Stimulated activated CD8-positive, alpha-beta memory T cell treated with anti-CD3 and anti-CD28 coated beads, Interleukin-15, amount 100 ng/mL, for 24 hours (primary cell): ENCODE data around the gene GCM1.
"Not testable (repeated sequence)": the region's sequence is repeated elsewhere in the genome, so short reads cannot be mapped to it uniquely, and the experiment has no call there.

Source experiments
- DNase-seq: peaks from one replicate; pipeline ENCODE4 v3.0.0-alpha.2; 2020; ENCODE audit warnings: low read depth

GCM1 gene, protein sequence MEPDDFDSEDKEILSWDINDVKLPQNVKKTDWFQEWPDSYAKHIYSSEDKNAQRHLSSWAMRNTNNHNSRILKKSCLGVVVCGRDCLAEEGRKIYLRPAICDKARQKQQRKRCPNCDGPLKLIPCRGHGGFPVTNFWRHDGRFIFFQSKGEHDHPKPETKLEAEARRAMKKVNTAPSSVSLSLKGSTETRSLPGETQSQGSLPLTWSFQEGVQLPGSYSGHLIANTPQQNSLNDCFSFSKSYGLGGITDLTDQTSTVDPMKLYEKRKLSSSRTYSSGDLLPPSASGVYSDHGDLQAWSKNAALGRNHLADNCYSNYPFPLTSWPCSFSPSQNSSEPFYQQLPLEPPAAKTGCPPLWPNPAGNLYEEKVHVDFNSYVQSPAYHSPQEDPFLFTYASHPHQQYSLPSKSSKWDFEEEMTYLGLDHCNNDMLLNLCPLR

DNA sequence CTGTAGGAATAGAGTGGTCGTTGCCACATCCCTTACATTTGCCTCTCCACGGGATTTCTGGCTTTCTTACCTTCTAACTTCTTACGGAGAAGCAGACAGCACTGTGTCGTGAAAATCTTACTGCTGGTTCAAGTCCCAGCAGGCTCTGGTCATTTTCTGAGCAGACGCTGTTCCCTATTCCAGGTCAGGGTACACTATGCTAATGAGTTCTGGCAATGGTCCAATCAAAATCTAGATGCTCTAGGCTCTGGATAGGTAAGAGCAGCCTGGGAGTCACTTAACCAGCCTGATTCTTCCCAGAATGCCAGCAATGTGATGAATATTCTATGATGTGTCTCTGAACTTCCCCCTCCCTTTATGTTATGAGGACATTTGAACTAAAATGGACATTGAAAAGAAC lies at the start of gene GCM1:
TSS of gene GCM1 (minus strand) at position 158 of the 400 bp plus-strand sequence. CDS start 3,209 bp downstream, outside the sequence.
- DNase-seq, result no peak

DNA sequence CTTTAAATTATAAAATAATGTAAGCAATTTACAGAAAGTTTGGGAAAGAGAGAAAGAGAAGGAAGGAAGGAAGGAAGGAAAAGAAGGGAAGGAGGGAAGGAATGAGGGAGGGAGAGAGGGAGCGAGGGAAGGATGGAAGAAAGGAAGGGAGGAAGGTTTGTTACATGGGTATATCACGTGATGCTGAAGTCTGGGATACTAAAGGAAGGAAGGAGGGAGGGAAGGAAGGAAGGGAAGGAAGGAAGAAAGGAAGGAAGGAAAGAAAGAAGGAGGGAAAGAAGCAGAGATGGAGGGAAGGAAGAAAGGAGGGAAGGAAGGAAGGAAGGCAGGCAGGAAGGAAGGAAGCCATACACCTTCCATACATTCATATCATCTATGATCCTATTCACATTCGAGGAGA lies 48.9 kb upstream of the GCM1 start:
- DNase-seq, result no peak

DNA sequence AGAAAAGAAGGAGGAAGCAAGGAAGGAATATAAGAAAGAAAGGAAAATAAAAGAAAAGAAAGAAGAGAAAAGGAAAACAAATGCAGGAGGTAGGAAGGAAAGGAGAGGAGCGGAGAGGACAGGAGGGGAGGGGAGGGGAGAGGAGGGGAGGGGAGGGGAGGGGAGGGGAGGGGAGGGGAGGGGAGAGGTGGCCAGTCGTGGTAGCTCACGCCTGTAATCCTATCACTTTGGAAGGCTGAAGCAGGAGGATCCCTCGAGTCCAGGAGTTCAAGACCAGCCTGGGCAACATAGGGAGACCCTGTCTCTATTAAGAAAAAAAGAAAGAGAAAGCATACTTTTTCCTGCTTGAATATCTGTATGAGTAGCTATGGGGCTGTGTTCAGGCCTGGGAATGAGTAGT lies 46.4 kb upstream of the GCM1 start:
- DNase-seq, result no peak

DNA sequence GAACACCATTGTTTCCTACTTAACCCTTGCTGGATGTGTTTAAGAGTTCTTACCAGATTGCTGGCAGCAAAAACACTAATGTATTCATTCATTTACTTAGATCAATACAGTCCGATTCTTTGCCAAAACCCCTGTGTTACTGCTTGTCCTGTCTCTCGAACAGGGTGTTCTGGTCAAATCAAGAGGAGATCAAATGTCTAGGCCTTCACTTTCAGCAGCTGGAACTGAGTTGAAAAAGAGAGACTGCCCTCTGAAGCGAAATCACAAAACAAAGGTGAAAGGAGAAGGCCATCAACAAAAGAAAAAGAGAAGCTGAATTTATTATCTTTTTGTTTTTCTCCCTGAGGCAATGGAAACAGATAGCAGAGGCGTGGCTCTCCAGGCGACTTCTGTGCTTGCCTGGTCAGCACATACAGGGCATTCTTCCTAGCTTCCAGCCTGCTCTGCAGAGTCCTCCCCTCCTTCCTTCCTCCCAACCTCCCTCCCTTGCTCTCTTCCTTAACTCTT lies 44.1 kb upstream of the GCM1 start:
- no peak for DNase-seq

DNA sequence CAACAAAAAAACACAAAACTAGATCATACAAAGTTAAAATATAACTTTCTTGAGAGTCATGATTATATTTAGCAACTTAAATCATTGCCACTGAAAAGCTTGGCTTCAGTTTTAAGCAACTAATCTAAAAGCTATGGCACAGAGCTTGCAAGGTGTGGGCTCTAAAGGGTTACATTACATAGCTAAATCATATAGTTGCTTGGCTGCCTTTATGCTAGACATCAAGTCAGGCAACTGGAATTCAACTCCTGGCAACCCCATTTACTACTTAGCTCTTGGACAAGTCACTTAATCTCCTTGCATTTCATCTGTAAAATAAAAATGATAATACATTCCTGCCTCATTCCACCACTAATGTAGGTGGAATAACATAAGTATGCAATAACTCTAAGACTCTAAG lies 40.9 kb upstream of the GCM1 start:
- no peak for DNase-seq

DNA sequence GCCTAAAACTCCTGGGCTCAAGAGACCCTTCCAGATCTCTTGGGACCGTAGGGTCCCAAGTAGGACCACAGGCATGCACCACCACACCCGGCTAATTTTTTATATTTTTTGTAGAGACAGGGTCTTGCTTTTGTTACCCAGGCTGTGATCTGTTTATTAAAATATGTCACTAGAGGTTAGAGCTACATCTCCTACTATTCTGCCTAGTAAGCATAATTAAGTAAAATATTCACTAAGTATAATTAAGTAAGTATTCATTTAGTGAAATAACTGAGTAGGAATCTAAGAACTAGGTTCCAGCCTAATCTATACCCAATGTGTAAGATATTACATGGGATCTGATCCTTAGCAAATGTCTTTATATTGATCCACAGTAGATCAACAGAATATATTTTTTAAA lies 40.2 kb upstream of the GCM1 start:
- DNase-seq, result no peak

DNA sequence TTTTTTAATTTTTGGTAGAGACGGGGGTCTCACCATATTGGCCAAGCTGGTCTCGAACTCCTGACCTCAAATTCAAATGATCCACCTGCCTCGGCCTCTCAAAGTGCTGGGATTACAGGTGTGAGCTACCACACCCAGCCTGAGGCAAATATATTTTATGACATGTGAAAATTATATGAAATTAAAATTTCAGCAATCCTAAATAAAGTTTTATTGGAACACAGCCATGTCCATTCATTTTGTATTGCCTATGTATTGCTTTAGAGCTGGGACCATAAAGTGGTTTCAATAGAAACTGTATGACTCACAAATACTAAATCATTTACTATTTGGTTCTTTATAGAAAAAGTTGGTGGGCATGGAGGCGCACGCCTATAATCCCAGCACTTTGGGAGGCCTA lies 32.0 kb upstream of the GCM1 start:
- DNase-seq, result no peak

DNA sequence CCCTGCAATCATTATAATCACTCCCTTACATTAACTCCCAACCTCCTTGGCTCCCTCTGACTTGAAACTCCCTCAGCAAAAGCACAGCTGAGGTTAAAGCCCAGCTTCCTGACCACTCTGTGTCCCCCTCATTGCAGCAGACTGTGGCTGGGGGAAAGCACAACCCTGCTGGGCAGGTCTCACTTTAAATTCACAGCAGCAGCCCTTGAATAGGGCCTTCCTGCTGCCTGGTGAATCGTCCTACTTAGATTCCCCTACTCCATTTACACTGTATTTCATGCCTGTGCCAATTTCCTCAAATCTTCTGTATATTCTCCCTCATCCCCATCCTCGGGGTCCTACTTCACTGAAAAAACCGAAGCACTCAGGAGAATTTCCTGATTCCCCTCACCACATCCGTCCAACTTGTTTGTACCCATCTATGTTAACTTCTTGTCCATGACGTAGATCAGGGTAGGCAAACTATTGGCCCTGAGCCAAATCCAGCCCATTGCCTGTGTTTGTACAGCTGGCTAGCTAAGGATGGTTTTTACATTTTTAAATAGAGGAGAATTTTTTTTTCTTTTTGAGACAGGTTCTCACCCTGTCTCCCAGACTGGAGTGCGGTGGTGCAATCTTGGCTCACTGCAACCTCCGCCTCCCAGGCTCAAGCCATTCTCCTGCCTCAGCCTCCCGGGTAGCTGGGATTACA lies 31.5 kb upstream of the GCM1 start:
- no peak for DNase-seq

DNA sequence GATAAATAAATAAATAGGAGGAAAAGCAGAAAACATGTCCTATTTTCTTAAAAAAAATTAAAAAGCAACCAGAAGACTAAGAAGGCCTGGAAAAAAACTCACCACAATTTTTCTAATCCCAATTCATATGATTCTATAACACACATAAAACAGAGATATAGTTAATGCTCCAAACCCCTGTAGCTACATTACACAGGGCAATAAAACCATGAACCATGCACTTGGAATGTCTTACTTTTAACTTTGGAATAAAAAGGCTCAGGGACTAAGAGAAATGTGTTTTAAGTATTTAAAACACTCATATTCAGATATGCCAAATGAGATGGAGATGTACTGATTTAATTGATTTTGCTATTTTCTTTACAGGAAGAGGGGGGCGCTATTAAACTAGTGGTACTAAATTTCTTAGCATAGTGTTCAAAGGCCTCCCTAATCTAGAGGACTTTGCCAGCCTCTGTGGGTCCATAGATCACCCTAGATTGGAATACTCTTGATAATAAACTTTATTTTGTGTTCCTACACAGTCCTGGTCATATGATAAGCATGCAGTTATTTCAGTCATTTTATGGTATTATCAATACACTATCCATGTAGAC lies 30.3 kb upstream of the GCM1 start:
- DNase-seq, result no peak

DNA sequence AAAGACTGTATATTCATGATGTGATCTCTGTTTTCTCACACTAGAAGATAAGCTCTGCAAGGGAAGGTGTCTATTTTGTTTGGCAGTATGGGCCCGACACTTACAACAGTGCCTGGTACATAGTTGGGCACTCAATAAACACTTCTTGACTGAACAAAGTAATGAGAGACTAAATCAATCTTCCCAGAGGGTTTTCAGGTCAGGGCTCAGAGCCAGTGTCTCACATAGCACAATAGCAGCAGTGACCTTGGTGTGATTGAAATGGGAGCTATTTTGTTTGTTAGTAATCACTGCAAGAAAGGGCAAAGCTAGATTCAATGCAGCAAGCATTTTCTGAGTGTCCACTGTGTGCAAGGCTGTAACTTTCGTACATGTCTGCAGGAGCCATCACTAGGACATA lies 26.4 kb upstream of the GCM1 start:
- no peak for DNase-seq

DNA sequence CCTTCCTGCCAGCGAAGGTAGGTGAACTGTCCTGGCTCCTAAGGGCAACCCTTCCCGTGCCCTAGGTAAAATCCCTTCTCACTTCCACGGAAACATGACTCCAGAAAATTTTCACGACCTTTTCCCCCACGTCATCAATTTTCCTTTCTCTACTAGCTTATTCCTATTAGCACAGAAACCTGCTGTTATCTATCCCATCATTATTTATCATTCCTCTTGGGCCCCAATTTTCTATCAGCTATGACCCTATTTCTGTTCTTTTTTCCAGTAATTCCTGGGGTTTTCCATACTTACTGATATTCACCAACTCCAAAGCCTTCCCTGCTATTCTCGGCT lies 23.8 kb upstream of the GCM1 start:
- DNase-seq, result no peak

DNA sequence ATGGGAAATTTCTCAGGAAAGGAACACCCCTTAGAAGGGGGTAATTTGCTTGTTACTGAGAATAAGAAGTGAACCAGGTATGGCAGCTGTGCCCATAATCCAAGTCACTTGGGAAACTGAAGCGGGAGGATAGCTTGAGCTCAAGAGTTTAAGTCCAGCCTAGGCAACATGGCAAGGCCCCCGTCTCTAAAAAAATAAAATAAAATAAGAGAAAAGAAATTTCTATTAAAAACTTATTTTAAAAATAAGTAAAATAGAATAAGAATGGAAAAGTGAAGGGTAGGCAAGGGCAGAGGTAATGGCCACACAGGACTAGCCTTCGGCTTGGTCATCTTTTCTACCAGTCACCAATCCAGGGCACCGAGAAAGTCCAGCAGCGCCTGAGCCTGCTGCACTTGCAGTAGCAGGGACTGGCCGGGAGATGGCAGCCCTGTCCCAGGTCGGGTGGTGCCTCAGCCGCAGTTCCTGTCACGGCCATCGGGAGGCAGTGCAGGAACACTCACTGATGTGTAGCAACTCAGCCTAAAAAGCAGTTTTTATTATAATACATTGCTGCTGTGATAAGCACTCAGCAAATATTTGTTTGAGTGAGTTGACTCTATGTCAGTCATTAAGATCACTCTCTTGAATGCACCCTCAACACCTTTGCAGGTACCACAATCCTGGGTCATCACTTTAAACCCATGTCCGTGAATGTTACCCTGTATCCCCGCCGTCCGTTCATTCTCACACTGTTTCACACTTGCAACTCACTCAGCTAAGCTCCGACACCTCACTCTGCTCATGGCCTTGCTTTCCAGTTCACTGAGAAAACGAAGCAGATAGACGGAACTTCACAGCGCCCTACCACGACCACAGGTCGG lies 23.2 kb upstream of the GCM1 start:
- DNase-seq, result peak; percentile 79

DNA sequence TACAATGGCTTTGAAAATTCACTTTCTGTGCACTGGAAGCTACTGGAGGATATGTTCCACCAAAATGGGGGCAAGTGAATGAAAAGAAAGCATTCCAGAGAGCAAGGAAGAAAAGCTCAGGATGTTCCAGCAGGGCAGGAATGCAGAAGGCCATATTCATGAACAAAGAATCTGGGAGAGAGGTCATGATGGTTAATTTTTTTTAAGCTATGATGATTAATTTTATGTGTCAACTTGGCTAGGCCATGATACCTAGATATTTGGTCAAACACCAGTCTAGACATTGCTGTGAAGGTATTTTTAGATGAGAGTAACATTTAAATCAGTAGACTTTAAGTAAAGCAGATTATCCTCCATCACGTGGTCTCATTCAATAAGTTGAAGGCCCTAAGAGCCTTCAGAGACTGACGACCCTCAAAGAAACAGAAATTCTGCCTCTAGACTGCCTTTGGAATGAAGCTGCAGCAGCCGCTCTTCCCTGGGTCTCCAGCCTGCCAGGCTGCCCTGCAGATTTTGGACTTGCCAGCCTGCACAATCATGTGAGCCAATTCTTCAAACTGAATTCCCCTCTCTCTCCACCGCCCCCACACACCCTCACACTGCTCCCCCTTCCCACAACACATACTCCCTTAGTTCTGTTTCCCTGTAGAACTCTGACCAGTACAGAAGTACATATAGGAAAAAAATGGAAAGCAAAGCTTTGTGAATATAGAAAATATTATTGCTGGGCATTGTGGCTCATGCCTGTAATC lies 20.1 kb upstream of the GCM1 start:
- DNase-seq, result no peak

DNA sequence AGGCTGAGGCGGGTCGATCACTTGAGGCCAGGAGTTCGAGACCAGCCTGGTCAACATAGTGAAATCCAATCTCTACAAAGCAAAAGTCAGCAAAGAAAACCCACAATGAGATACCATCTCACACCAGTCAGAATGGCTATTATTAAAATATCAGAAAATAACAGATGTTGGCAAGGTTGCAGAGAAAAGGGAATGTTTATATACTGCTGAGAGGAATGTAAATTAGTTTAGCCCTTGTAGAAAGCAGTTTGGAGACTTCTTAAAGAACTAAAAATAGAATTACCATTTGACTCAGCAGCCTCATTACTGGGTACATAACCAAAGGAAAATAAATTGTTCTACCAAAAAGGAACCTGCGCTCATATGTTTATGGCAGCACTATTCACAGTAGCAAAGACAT lies 16.7 kb upstream of the GCM1 start:
- no peak for DNase-seq

DNA sequence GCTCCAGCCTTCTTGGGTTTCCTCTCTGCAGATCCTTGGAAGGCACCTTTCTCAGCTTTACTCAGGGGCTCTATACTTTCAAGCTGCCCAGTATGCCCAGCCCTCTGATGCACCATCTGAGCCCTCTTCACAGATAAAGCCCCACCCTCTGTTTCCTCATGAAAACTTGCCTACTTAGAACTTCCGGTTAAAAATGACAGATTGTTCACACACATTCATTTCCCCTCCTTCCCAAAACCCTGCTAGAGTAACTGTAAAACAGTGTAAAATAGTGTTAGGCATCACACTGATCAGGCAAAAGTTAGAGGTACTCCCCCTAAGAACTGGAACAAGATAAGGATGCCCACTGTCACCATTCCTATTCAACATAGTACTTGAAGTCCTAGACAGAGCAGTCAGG lies 14.0 kb upstream of the GCM1 start:
- DNase-seq, result no peak

DNA sequence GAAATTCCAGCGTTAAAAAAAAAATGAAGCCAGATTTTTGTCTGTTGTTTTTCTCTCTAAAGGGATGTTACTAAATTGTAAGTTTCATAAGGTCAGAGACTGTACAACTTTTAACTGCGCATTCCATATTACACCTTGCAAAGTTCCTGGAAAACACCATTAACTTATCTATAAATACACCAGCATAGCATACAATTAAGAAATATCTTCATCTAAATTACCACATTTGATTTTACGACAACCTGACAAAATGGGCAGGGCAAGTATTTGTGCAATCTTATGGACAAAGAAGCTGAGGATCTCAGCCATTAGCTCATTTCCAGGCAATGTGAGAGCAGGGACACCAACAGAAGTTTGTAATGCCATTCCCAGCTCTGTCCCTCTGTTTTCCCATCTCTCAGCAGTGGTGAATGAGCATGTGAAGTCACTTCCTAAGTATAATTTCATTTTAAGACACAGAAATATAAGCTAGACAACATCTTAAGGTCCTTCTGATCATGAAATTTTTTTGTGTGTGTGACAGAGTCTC lies 12.9 kb upstream of the GCM1 start:
- DNase-seq, result no peak

DNA sequence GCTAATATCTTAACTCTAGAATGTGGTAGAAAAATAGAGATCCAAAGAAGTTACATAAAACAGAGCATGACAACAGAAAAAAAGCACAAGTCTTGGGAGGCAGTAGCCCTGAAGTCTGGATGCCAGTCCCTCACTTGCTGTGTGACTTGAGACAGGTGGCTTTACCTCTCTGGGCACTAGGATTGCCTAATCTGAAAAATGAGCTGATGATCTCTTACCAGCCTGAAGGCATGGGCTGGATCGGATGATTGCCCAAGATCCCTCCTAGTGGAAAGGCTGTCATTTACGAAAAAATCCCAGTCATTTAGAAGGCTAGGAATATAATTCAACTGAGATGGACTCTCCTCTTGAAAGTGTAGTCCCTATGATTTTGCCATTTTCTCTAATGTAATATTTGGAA lies 10.9 kb upstream of the GCM1 start:
- DNase-seq, result no peak

DNA sequence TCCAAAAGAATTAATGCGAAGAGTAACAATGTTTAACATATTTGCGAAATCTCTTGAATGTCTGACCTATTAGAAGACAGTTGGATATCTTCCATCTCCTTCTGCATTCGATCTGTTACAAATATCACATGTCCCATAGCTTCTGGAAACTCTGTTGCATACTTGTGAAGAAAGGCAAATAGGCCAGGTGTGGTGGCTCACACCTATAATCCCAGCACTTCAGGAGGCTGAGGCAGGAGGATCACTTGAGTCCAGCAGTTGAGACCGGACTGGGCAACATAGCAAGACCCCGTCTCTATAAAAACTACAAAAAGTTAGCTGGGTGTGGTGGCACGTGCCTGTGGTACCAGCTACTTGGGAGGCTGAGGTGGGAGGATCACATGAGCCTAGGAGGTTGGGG lies 9.4 kb upstream of the GCM1 start:
- not testable (repeated sequence) for DNase-seq

DNA sequence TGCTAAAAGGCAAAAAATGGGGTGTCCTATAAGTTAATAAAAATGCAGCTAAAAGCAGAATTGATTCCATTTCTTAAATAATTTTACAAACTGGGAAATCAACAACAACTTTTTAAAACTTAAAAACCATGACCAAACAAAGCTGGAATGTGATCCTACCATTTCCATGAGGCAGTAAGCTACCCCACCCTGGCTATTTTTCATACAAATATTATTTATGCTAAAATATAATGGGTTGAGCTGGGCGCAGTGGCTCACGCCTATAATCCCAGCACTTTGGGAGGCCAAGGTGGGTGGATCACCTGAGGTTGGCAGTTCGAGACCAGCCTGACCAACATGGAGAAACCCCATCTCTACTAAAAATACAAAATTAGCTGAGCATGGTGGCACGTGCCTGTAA lies 6.6 kb upstream of the GCM1 start:
- DNase-seq, result not testable (repeated sequence)

DNA sequence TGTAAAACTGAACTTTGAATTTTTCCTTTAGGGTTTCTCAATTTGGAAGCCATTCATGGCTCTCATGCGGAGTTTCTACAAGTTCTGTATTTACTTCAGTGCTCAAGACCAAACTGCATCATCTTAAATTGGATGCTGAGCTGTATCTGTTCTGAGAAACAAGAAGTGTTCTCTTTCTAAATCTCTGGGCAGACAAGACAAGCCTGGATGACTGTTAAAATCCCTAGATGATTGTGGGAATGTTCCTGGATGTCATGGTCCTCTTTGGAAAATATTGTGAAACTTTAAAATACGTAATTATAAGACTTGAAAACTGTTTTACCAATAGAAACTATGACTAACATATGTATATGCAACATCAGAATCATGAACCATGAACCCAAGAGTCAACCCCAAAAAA lies 6.2 kb upstream of the GCM1 start:
- DNase-seq, result no peak

DNA sequence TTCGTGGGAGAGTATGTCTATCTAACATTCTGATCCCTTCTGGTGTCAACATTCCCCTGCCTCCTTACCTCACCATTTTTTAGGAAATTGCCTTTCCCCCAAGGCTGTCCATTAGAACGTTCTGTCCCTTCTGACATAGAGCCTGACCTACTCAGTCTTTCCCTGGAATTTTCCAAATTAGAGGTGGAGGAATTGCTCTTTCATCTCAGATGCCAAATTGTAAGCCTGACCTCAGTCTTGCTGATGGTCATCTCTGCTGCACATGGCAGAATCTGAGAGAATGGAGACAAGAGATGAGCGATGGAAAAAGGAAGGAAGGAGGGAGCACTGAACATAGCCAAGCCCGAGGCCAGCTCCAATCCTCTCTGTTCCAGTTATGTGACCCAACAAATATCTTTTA lies 5.4 kb upstream of the GCM1 start:
- no peak for DNase-seq
